Suprapubic skin (tissue), 4 donors: Measurements from ENCODE around the gene LPAR5. TPM values are rescaled to one million over a fixed set of nuclear protein-coding genes. Genes with fewer than 3 reads are reported as not detected.

Source experiments
- DNase-seq, 2 donors: peaks; one replicate each; pipeline ENCODE4 v3.0.0-alpha.2; 2019; ENCODE audit warnings: low spot score in 2 of 2
- H3K27ac ChIP-seq: fragments of 200-600 bp; sonication (generic); one replicate; pipeline ENCODE4 v1.5.1; 2019
- H3K27me3 ChIP-seq: fragments of 200-600 bp; sonication (generic); one replicate; pipeline ENCODE4 v1.5.1; 2019
- H3K36me3 ChIP-seq: fragments of 200-600 bp; sonication (generic); one replicate; pipeline ENCODE4 v1.5.1; 2019
- H3K4me1 ChIP-seq: fragments of 200-600 bp; sonication (generic); one replicate; pipeline ENCODE4 v1.5.1; 2019
- H3K4me3 ChIP-seq: fragments of 200-600 bp; sonication (generic); one replicate; pipeline ENCODE4 v1.5.1; 2019; ENCODE audit warnings: mild to moderate bottlenecking
- H3K9me3 ChIP-seq: fragments of 200-600 bp; sonication (generic); one replicate; pipeline ENCODE4 v1.5.1; 2019
- CTCF ChIP-seq, 2 donors: fragments of 200-600 bp in 1 of 2; fragments of 450-650 bp in 1 of 2; sonication (generic) in 1 of 2; IDR thresholded peaks; one replicate each; pipeline ENCODE4 v1.5.1; 2016 to 2019; ENCODE audit warnings: antibody characterized with exemption in 2 of 2, mild to moderate bottlenecking in 1 of 2, moderate library complexity in 1 of 2
- EP300 ChIP-seq: sonication (generic); formaldehyde crosslinking; IDR thresholded peaks from one replicate; pipeline ENCODE4 v1.6.1; 2017; ENCODE audit warnings: antibody characterized with exemption
- POLR2A ChIP-seq, 2 donors: fragments of 450-650 bp; IDR thresholded peaks; one replicate each; pipeline ENCODE4 v1.6.1; 2017; ENCODE audit warnings: antibody characterized with exemption in 2 of 2, mild to moderate bottlenecking in 2 of 2, moderate library complexity in 2 of 2
- POLR2AphosphoS5 ChIP-seq, 3 donors: sonication (generic); formaldehyde crosslinking; IDR thresholded peaks; one replicate each; pipeline ENCODE4 v1.6.1; 2017; ENCODE audit warnings: antibody characterized with exemption in 3 of 3
- WGBS: methylation state at CpG from one replicate; pipeline ENCODE4 v1.1.5; 2018; 5-methylcytosine and 5-hydroxymethylcytosine counted together
- total RNA-seq, 4 donors: library from RNA; depleted of rRNA; stranded (reverse); fragments of >200 nt; gene quantifications; one replicate each; pipeline ENCODE4 v1.1.0, GENCODE V29; 2016

The LPAR5 gene
- total RNA-seq, 4 donors from 2014 or later: 5.8 to 15.0 (median 8.8) TPM

- TF ChIP-seq POLR2AphosphoS5 (IDR thresholded peaks at IDR 0.05) (no peak), CTCF (IDR thresholded peaks at IDR 0.05) (no peak), POLR2A (IDR thresholded peaks at IDR 0.05) (no peak), EP300 (no peak)
- no peak for DNase-seq
- WGBS: 93% methylated on average over 2 of the region's 2 CpGs
- Histone ChIP-seq H3K27ac (no peak overlapping the region), H3K9me3 (no peaks in the 10 kb centered on the region), H3K4me1 (peaks cover 11% of the 10 kb centered on the region), H3K36me3 (peaks cover 46% of the 10 kb centered on the region), H3K27me3 (no peaks in the 10 kb centered on the region), H3K4me3 (no peak overlapping the region)
These were observed 30.5 kb upstream of the LPAR5 start for GRCh38 chr12:6666211-6666610.

GRCh38 chr12:6664902-6665301 lies 29.1 kb upstream of the LPAR5 start:
- Histone ChIP-seq H3K36me3 (peaks cover 33% of the 10 kb centered on the region), H3K27ac (no peak overlapping the region), H3K4me1 (peaks cover 15% of the 10 kb centered on the region), H3K9me3 (no peaks in the 10 kb centered on the region), H3K27me3 (no peaks in the 10 kb centered on the region), H3K4me3 (no peak overlapping the region)
- TF ChIP-seq EP300: no peak
- no peak for TF ChIP-seq CTCF (IDR thresholded peaks at IDR 0.05)
- TF ChIP-seq POLR2AphosphoS5 (IDR thresholded peaks at IDR 0.05): no peak
- TF ChIP-seq POLR2A (IDR thresholded peaks at IDR 0.05): no peak
- 63% methylated on average over 2 of the region's 2 CpGs for WGBS
- DNase-seq: no peak

- no peaks in the 10 kb centered on the region for H3K9me3 ChIP-seq
- H3K36me3 ChIP-seq: peaks cover 23% of the 10 kb centered on the region
- H3K4me1 ChIP-seq: peaks cover 15% of the 10 kb centered on the region
These were observed 27.4 kb upstream of the LPAR5 start, which contains the start of gene ING4 for GRCh38 chr12:6662906-6663742. Gene ING4, minus strand, starts transcription at chr12:6663119. Its CDS starts 18 bp downstream, at chr12:6663101.

GRCh38 chr12:6662602-6662905 lies 26.8 kb upstream of the LPAR5 start:
- WGBS: under 1% methylated on average over 10 of the region's 10 CpGs
- H3K9me3 ChIP-seq: no peaks in the 10 kb centered on the region
- peak overlapping the region; percentile 56 for H3K27ac ChIP-seq
- peaks cover 21% of the 10 kb centered on the region for H3K36me3 ChIP-seq
- DNase-seq: no peak
- H3K4me1 ChIP-seq: peaks cover 15% of the 10 kb centered on the region
- no peaks in the 10 kb centered on the region for H3K27me3 ChIP-seq
- peak overlapping the region; percentile 64 for H3K4me3 ChIP-seq
- TF ChIP-seq EP300 (no peak), CTCF (IDR thresholded peaks at IDR 0.05) (no peak), POLR2A (IDR thresholded peaks at IDR 0.05) (no peak), POLR2AphosphoS5 (IDR thresholded peaks at IDR 0.05) (no peak)

More at GRCh38 chr12:6662906-6663742, 27.4 kb upstream of the LPAR5 start, which contains the start of gene ING4:
- Histone ChIP-seq H3K4me3 (peak within 1 kb of the TSS; percentile 64), H3K27me3 (no peaks in the 10 kb centered on the region), H3K27ac (peak within 1 kb of the TSS; percentile 57)
- DNase-seq: peak; percentile 98 to 99
- WGBS: 2% methylated on average over 37 of the region's 37 CpGs
- TF ChIP-seq POLR2AphosphoS5 (IDR thresholded peaks at IDR 0.05) (peak; percentile 18 to 91 (median 87)), CTCF (IDR thresholded peaks at IDR 0.05) (no peak), EP300 (peak; percentile 40), POLR2A (IDR thresholded peaks at IDR 0.05) (no peak)

- no peaks in the 10 kb centered on the region for H3K4me1 ChIP-seq
- DNase-seq: no peak
- WGBS: 93% methylated on average over 5 of the region's 5 CpGs
- no peak overlapping the region for H3K27ac ChIP-seq
- no peaks in the 10 kb centered on the region for H3K9me3 ChIP-seq
- peaks cover 87% of the 10 kb centered on the region for H3K36me3 ChIP-seq
- H3K27me3 ChIP-seq: no peaks in the 10 kb centered on the region
- TF ChIP-seq POLR2A (IDR thresholded peaks at IDR 0.05): no peak
- no peak for TF ChIP-seq CTCF (IDR thresholded peaks at IDR 0.05)
- TF ChIP-seq EP300: no peak
- TF ChIP-seq POLR2AphosphoS5 (IDR thresholded peaks at IDR 0.05): no peak
- no peak overlapping the region for H3K4me3 ChIP-seq
These were observed 18.2 kb upstream of the LPAR5 start for GRCh38 chr12:6653987-6654386.
